Measurements from ENCODE around the gene NR6A1. TPM values are rescaled to one million over a fixed set of nuclear protein-coding genes. Genes with fewer than 3 reads are reported as not detected.

NR6A1 gene
- total RNA-seq, 1 experiment from 2014 or later: 6.7 TPM

DNA sequence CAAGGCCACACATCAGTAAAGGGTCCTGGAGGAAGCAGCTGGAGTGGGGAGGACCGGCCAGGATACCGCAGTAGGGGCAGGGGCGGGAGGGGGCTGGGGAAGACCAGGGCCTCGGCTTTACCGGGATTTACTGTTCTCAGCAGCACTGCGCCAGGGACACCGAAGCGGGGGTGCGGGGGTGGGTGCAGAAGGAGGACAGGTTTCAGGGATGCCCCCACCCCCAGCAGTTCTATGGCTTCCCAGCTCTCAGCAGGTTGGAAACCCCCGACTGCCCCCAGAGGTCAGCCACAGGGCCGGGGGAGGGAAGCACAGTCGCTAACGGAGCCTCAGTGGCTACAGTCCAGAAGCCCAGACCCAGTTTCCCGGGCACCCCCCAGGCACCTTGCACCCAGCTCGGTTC lies 285.2 kb downstream of the NR6A1 start:
- Mint-ChIP-seq H3K27me3 (ENCODE audit: unreplicated experiment) (peaks cover 57% of the 10 kb centered on the region), H3K4me1 (ENCODE audit: low read depth, unreplicated experiment) (no peaks in the 10 kb centered on the region), H3K36me3 (ENCODE audit: insufficient read depth, unreplicated experiment) (no peaks in the 10 kb centered on the region), H3K4me3 (ENCODE audit: low read depth, unreplicated experiment) (no peak overlapping the region), H3K27ac (ENCODE audit: unreplicated experiment) (no peak overlapping the region), H3K9me3 (ENCODE audit: low read depth, unreplicated experiment) (no peaks in the 10 kb centered on the region)
- intact Hi-C loops (cut with micrococcal nuclease; ENCODE audit: unreplicated experiment): no loop called here
- TF ChIP-seq, protein P1, sequence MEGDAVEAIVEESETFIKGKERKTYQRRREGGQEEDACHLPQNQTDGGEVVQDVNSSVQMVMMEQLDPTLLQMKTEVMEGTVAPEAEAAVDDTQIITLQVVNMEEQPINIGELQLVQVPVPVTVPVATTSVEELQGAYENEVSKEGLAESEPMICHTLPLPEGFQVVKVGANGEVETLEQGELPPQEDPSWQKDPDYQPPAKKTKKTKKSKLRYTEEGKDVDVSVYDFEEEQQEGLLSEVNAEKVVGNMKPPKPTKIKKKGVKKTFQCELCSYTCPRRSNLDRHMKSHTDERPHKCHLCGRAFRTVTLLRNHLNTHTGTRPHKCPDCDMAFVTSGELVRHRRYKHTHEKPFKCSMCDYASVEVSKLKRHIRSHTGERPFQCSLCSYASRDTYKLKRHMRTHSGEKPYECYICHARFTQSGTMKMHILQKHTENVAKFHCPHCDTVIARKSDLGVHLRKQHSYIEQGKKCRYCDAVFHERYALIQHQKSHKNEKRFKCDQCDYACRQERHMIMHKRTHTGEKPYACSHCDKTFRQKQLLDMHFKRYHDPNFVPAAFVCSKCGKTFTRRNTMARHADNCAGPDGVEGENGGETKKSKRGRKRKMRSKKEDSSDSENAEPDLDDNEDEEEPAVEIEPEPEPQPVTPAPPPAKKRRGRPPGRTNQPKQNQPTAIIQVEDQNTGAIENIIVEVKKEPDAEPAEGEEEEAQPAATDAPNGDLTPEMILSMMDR (IDR thresholded peaks at IDR 0.05; ENCODE audit: unreplicated experiment): no peak
- CTCF ChIA-PET: no interaction called here
- no TSS peak for BruUV-seq (replicated peaks)
- no peak for DNase-seq

DNA sequence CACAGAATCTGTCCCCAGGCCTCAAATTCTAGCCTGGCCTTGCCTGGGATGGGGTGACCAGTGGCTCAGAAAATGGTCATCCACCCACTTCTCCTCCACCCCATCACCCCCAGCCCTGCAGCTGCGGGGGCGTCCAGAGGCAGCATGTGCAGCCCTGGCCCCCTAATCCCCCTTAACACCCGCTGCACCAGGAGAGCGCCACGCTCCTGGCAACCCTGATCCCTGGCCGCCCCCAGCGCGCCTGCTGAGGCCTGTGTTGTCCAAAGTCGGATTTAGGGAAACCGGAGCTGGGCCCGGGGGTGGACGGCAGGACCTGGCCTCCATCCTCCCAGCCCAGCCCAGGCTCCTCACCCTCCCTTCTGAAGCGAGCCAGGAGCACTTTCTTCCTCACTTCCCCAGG lies 285.9 kb downstream of the NR6A1 start:
- no peaks in the 10 kb centered on the region for H3K36me3 Mint-ChIP-seq (ENCODE audit: insufficient read depth, unreplicated experiment)

DNA sequence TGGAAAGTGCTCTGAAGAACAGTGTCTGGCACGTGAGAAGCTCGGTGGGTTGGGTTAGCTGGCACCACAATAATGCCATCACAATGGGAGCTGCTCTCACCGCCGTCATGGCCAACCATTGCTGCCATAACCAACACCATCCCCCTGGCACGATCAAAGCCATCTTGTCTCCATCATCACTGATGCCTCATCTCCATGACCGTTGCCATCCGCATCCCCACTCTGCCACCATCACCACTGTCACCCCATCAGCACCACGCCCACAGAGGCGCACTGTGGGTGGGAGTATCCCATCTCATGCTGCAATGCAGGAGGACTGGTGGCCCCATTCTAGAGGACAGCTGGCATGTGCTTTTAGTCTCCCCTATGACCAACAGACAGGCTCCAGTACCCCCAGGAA lies 287.6 kb downstream of the NR6A1 start:
- no peak for DNase-seq
- H3K4me3 Mint-ChIP-seq (ENCODE audit: low read depth, unreplicated experiment): no peak overlapping the region
- no peaks in the 10 kb centered on the region for H3K9me3 Mint-ChIP-seq (ENCODE audit: low read depth, unreplicated experiment)
- CTCF ChIA-PET: interaction anchor here (0.6 kb wide), 1 partner anchor 41 kb away, joined by 3 read pairs; no protein-coding TSS in a partner anchor
- no TSS peak for BruUV-seq (replicated peaks)
- peaks cover 54% of the 10 kb centered on the region for H3K27me3 Mint-ChIP-seq (ENCODE audit: unreplicated experiment)
- TF ChIP-seq, protein P1 (IDR thresholded peaks at IDR 0.05; ENCODE audit: unreplicated experiment): no peak
- no peaks in the 10 kb centered on the region for H3K36me3 Mint-ChIP-seq (ENCODE audit: insufficient read depth, unreplicated experiment)
- peaks cover 6% of the 10 kb centered on the region for H3K4me1 Mint-ChIP-seq (ENCODE audit: low read depth, unreplicated experiment)
- intact Hi-C loops (cut with micrococcal nuclease; ENCODE audit: unreplicated experiment): loop anchor here (5.0 kb wide), 1 partner anchor 66 kb away; the partner anchor contains the start of gene PSMB7
- no peak overlapping the region for H3K27ac Mint-ChIP-seq (ENCODE audit: unreplicated experiment)

More for the DNA sequence above, 285.9 kb downstream of the NR6A1 start:
- no peak for DNase-seq
- Mint-ChIP-seq H3K27me3 (ENCODE audit: unreplicated experiment) (peaks cover 56% of the 10 kb centered on the region), H3K4me1 (ENCODE audit: low read depth, unreplicated experiment) (peaks cover 1% of the 10 kb centered on the region), H3K4me3 (ENCODE audit: low read depth, unreplicated experiment) (no peak overlapping the region), H3K9me3 (ENCODE audit: low read depth, unreplicated experiment) (no peaks in the 10 kb centered on the region), H3K27ac (ENCODE audit: unreplicated experiment) (no peak overlapping the region)
- CTCF ChIA-PET: no interaction called here
- TF ChIP-seq, protein P1 (IDR thresholded peaks at IDR 0.05; ENCODE audit: unreplicated experiment): no peak
- intact Hi-C loops (cut with micrococcal nuclease; ENCODE audit: unreplicated experiment): no loop called here
- no TSS peak for BruUV-seq (replicated peaks)

DNA sequence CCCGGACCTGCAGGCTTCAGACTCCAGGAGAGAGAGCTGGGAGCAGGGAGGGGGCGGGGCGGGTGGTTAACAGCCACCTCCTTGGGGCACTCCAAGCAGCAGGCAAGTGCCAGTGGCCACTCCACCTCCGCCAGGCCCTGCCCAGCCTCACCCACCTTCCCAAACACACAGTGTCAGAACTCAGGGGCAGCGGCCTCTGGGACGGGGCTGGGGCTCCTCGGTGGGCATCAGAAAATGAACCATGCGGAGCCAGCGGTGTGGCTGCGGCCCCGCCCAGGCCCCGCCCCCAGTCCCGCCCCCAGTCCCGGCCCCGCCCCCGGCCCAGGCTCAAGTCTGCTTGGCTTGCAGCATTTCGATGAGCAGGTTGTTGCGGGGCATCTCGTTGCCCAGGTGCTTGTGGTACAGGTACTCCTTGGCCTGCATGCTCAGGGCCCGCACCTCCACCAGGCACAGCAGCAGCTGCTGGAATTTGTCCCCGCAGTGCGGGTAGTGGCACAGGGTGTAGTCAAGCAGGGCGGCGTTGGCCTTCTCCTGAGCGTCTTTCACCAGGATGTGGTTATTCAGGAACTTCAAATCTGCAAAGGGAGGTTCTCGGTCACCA lies 288.6 kb downstream of the NR6A1 start:
- CTCF ChIA-PET: no interaction called here
- H3K27ac Mint-ChIP-seq (ENCODE audit: unreplicated experiment): no peak overlapping the region
- no peaks in the 10 kb centered on the region for H3K9me3 Mint-ChIP-seq (ENCODE audit: low read depth, unreplicated experiment)
- no TSS peak for BruUV-seq (replicated peaks)
- no peaks in the 10 kb centered on the region for H3K36me3 Mint-ChIP-seq (ENCODE audit: insufficient read depth, unreplicated experiment)
- H3K27me3 Mint-ChIP-seq (ENCODE audit: unreplicated experiment): peaks cover 53% of the 10 kb centered on the region
- DNase-seq: no peak
- intact Hi-C loops (cut with micrococcal nuclease; ENCODE audit: unreplicated experiment): loop anchor here (5.0 kb wide), 1 partner anchor 65 kb away; the partner anchor contains the start of gene PSMB7
- TF ChIP-seq, protein P1 (IDR thresholded peaks at IDR 0.05; ENCODE audit: unreplicated experiment): no peak
- no peak overlapping the region for H3K4me3 Mint-ChIP-seq (ENCODE audit: low read depth, unreplicated experiment)
- peaks cover 6% of the 10 kb centered on the region for H3K4me1 Mint-ChIP-seq (ENCODE audit: low read depth, unreplicated experiment)

Measured in Calu3 (cell line).